SW480 (cell line): ENCODE measurements around the gene PDGFC.
"Not testable (repeated sequence)": the region's sequence is repeated elsewhere in the genome, so short reads cannot be mapped to it uniquely, and the experiment has no call there.

Experiments
- DNase-seq: peaks from one replicate; pipeline ENCODE4 v3.0.0-alpha.2; 2016; ENCODE audit warnings: low spot score

Gene PDGFC

GRCh38 chr4:156901871-156902270 lies 69.7 kb downstream of the PDGFC start:
- no peak for DNase-seq

GRCh38 chr4:156898373-156899117 lies 73.1 kb downstream of the PDGFC start:
- DNase-seq = no peak

DNA sequence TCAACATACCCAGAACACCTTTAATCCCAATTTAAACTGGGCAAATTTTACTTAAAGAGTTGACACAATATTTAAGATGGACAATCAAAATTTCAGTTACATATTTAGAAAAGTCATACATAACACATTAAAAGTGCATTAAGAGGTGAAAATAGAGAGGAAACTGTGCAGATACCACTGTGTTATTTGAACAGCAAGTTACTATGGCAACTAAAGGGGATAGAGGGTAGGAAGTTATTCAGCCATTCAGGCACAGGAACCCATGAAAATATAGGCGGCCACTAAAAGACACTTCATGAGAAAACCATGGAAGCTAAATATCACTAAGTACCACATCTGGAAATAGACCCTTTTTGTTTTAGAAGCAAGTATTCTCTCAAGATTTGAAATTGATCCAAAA lies 75.1 kb downstream of the PDGFC start:
- DNase-seq = no peak

DNA sequence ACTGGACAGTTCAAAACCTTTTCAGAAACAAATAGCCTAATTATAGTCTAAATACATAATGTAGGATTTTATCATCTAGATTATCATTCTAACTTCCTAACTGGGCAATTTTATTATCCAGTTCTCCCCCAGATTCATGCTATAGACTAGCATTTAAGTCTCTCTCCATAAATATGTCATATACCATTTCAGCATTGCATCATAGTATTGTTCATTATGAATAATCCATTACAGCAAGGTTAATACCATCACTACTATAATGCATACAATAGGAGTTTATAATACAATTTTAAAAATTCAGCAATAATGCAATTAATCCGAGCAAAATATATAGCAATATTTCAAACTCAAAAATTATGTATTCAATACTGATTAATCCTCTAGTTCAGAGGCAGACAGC lies 77.4 kb downstream of the PDGFC start:
- DNase-seq = no peak

DNA sequence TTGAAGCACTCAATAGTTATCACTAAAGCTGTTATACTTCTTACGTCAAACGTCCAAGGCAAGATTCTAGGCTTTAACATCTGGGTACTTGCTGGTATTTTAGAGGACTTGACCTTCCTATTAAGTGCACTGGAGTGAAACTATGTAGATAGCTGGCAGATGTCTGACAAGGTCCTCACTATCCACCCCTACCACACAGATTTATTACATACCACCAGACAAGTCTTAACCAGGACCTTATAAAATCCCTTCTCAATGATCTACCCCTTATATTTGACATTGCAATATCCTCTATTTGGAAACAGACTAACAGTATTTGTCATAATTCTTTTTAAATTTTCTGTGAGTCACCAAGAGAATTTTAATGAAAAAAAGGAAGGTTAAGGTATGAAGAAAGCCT lies 78.8 kb downstream of the PDGFC start:
- no peak for DNase-seq

DNA sequence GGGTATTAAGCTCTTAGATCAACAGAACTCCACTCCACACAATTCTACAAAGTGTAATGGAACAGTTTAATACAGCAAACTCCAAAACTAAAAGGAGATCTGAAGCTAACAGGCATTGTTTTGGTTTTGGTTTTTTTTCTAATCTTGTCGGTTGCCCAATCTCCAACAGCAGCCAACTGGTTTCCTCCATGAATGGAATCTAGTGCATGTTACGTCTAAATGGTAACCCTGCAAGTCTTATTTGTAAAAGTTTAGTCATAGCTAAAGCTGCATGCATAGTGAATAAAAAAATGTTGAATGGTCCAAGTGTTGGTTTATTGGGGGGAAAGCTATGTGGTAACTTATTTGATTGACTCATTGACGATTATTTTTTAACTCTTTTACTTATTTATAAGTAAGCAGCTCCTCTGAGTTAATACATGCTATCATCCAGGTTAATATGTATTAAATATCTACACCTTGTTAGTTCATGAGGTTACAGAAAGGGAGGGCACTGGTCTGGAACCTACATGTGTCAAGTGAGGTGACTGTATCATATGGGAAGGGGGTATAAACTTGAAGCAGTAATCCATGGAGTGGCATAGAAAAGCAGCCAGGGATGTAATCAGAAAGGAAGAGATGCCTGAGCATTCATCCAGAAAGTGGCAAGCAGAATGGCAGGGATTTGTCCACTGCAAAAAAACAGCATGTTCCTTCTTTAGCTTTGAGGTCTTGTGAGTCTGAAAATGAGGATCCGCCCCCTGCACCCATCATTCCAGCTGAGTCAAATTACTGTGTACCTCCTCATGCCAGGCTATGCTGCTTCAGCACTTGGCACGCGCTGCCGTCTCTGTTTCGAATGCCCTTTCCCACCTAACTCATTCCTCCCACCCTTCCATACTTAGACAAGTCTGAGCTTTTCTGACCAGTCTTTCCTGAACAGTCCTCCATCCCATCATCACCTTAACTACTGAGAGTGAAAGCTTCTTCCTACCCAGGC lies 81.7 kb downstream of the PDGFC start:
- DNase-seq = no peak

DNA sequence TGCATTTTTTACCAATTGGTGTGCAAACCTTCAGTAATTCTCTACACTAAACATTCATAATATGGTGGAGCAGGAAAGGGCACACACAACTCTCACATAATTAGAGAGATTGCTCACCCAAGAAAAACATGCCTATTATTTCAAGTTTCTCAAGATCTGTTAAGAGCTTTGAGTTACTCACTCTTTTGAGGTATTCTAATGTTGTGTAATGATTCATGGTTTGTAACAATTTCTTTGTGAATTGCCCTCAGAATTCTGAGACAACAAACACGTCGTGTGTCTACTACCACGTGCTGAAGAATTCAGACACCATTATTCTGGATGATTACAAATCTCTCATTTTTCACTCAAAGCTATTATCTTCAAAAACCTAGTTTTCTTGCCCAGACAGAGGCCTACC lies 82.8 kb downstream of the PDGFC start:
- no peak for DNase-seq

GRCh38 chr4:156886481-156886880 lies 85.1 kb downstream of the PDGFC start:
- DNase-seq = no peak

DNA sequence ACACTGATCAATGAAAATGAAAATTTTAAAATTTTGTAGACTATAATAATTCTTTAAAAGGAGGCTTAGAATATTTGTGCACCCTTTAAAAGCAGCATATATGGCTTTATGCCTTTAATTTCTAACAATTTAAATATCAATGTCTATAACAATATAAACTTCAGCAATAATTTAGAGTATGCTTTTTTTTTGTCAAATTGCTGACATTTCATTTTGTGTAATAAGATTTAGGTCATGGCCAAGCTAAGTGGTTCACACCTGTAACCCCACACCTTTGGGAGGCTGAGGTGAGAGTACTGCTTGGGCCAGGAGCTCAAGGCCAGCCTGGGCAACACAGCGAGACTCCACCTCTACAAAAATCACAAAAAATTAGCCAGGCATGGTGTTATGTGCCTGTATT lies 86.2 kb downstream of the PDGFC start:
- DNase-seq = no peak

GRCh38 chr4:156884183-156884582 lies 87.4 kb downstream of the PDGFC start:
- no peak for DNase-seq

- DNase-seq = no peak
Observed at GRCh38 chr4:156875704-156876103, 95.9 kb downstream of the PDGFC start.

DNA sequence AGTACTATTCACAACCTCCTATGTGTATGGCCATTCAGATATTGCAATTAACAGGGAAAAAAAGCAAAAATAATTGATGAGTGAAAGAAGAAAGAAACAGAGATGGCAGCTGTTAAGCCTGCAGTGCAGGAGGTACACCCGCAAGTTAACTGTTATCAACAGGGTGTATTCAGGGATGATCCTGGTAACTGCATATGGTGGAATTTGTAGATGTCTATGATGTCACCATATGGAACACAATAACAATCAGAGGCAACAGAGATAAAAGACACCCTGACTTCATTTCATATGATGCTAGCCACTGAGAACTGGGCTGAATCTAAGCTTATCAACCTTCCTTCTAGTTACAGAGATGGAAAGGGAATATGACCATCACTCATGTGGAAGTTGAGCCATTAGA lies 96.5 kb downstream of the PDGFC start:
- DNase-seq = no peak

DNA sequence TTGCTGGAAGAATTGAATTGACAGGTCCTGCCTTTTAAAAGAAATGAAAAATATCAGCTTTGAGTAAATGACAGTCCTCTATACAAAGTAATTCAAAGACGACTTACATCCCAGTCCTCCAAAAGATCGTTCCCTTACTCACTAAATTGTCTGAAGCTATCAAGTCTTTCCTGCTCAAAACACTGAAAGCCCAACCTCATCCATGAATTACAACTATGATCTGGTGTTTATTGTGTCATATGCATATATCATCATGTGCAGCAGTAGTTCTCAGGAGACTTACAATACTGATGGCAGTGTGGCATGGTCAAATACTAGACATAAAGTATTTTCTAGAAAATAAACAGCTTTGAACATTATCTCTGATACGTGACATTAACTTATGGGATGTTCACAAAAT lies 97.8 kb downstream of the PDGFC start:
- DNase-seq = no peak

- no peak for DNase-seq
Observed at GRCh38 chr4:156870861-156871260, 100.7 kb downstream of the PDGFC start.

DNA sequence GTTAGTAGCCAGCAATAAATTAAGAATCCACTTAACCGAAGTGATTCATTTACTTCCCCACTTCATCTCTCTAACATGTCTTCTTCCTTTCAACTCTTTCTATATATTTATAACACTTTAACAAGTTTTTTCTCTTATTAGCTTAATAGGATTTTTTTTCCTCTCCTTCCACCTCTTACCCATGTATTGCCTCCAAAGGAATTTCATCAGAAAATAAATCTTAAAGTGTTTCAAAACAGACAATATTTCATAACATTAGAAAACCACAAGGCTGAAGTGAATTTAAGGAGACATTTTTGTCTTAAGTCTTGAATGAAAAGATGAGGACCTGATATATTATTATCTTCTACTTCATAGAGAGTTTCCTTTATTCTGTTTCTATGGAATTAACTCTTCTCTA lies 101.5 kb downstream of the PDGFC start:
- DNase-seq = no peak

GRCh38 chr4:156866088-156866487 lies 105.5 kb downstream of the PDGFC start:
- DNase-seq = not testable (repeated sequence)

DNA sequence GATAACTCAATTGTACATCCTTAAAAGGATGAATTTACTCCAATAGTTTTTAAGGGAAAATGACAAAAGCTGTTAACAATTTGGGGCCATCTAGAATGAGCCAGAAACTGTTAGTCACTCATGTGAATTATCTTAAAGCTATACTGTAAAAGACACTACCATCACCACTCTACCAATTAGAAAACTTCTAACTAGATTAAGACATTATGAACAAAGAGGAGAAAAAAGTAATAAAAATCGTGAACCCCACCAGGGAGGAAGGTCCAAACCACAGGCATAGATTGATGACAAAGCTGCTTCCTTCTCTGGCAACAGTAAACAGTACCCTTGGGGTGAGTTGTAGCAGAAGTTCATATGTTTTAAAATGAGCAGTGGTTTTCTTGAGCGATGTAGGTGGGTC lies 106.1 kb downstream of the PDGFC start:
- DNase-seq = no peak

DNA sequence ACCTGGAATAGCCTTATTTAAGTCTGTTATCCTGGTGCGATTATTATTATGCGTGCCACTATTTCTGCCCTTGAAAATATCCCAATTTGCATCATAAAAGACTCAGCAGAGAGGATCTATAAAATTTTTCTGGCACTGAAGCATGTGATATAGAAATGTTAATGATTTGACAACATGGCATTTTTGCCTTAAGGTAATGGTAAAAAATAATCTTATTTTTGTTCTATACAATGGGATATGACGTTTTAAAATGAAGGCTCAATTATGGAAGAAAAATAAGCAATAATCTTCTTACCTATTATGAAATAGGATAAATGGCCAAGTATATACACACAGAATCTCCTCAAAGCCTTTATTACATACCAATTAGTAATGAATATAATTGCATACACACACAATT lies 113.5 kb downstream of the PDGFC start:
- no peak for DNase-seq

DNA sequence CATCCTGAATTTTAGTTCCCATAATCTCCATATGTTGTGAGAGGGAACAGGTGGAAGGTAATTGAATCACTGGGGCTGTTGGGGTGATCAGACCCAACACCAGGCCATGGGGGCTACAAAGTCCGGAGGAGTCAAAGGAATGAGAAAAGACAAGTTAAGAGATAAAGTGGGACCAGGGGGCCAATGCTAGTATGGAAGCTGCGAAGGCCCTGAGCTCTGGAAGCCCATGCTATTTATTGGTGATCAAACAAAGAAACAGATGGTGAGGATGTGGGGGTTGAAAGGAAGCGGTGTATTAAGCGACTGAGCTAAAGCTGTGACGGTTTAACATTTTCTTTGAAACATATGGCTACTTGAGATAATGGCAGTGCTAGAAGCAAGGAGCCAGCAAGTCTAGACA lies 132.8 kb downstream of the PDGFC start:
- no peak for DNase-seq

DNA sequence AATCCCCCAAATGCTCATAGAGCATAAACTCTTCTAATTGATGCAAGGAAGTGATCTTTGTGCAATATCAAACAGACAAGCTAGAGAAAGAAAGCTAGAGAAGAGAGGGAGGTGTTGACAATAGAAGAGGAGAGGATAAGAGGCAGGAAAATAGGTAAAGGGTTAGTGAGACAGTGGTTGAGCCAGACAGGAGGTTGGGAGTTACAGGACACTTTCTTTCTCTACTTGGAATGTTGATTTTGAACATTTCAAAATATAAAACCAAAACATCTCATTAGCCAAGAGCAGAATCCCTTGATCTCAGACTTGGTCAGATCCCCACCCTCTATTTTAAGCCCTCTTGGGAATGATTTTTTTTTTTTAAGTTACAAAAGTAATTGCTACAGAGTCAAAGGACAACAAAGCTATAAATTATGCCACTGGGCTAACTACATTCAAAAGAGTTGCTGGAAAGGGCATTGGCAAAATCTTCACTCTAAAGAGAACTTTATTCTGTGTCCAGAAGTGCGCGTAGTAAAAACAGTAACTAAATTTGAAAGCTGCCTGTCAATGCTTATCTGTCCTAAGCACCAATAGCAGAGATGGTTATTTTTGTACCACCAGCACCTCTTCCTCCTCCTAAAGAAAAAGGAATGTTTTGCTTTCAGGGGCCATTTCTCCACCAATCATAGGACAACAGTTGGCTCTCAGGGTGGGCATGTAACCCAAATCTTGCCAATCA lies 133.8 kb downstream of the PDGFC start:
- no peak for DNase-seq

- no peak for DNase-seq
Observed at GRCh38 chr4:156832886-156833285, 138.7 kb downstream of the PDGFC start.

DNA sequence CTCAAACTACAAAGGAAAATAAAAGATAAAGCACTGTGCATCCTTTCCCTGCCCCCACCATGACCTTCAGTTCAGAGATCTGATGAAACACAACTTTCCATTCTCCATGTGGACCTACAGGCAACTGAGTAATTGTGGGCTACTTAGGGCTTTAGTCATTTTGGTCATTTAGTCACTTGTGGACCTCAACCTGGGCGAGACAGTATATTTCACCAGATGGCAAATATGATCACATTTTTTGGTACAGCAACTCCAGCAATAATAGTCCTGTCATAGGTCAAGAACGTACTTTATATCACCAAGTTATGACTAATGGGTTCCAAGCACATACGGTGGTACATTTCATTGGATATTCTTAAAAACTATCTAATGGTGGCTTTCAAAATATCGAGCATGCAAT lies 141.2 kb downstream of the PDGFC start:
- no peak for DNase-seq
